Measurements from ENCODE around the gene NOP56.

NOP56 gene

DNA sequence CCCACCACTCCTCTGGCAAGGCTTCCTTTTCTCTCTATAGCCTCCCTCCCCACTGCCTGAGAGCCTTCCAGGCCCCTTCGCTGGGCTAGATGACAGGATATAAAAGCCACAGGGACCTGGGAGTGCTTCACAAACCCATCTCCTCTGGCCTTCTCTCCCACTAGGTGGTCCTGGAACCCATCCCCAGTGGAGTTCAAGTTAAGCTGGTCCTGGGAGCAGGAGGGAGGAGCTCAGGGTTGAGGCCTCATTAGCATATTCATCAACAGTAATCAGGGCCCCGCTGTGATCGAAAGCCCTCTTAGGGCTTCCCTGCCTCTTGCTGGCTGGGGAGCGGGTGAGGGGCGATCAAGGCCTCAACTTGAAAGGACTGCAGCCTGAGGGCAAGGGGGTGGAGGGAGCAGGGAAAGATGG, 49.2 kb downstream of the NOP56 start:
- DNase-seq (ENCODE audit: low read depth): no peak

GRCh38 chr20:2703716-2704475, 51.5 kb downstream of the NOP56 start:
- no peak for DNase-seq (ENCODE audit: low read depth)

- DNase-seq (ENCODE audit: low read depth): no peak
Observed at GRCh38 chr20:2705931-2706645, 53.7 kb downstream of the NOP56 start.

DNA sequence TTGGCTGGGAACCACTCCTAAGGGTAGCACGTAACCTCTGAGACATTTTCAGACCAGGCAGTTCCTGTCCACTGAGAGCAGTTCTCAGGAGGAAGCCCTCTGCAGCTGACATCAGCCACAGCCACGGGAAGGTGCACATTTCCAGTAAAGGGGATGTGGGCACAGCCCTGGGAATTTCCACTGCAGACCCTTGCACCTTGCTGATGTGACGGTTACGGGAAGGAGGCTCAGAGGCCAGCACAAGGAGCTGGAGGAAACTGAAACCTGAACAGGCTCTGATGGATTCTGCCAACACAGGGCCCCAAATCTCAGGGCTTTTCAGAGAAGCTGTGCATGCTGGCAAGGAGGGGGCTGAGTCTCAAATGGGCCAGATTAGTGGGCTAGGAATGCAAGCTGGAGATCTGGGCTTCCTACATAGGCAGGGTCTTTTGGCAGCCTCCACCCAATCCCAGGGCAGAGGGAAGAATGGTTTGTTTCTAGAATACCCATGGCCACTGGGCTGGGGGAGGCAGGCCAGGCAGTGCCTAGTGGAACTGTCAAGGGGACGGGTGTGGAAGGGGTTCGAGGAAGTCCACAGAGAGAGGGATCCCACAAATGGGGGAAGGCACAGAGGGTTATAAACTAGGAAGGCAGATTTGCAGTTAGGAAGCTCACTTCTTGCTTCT, 54.4 kb downstream of the NOP56 start:
- no peak for DNase-seq (ENCODE audit: low read depth)

GRCh38 chr20:2707353-2708072, 55.1 kb downstream of the NOP56 start:
- DNase-seq (ENCODE audit: low read depth): no peak
